Right lung (tissue), 10 donors: ENCODE data around the gene DNAJC27. TPM values are rescaled to one million over a fixed set of nuclear protein-coding genes. Genes with fewer than 3 reads are reported as not detected.
"Not testable (repeated sequence)": the region's sequence is repeated elsewhere in the genome, so short reads cannot be mapped to it uniquely, and the experiment has no call there.

Experiments
- DNase-seq, 2 donors: peaks; one replicate each; pipeline ENCODE4 v3.0.0-alpha.2; 2013
- long read RNA-seq, 8 donors: transcript quantifications; one replicate each; lab custom pipeline, GENCODE V29; 2026
- polyA plus RNA-seq, 5 donors: library from polyadenylated mRNA; unstranded; fragments of 120-200 nt; gene quantifications; one replicate each; pipeline versions ENCODE4 v1.2.1 to v1.2.3, GENCODE V29; 2013; ENCODE audit warnings: inconsistent platforms in 1 of 5, low replicate concordance in 1 of 5; ENCODE audit not compliant: insufficient read length in 5 of 5, insufficient read depth in 1 of 5

Gene DNAJC27
- polyA plus RNA-seq: 10 to 100 TPM in 4 of 5 donors, 1 to 10 TPM in 1; 8.4 to 12.0 (median 11.0) TPM
- long read RNA-seq, donor 1: 0 reads
- long read RNA-seq, donor 2, full-length matches to known transcripts: 1 of 1 reads
- long read RNA-seq, donor 2, partial matches to known transcripts: 0 of 1 reads
- long read RNA-seq, donor 2, other reads (novel, unspliced or antisense): 0 of 1 reads
- long read RNA-seq, donor 3: 0 reads
- long read RNA-seq, donor 4, partial matches to known transcripts: 0 of 6 reads
- long read RNA-seq, donor 4, other reads (novel, unspliced or antisense): 5 of 6 reads
- long read RNA-seq, donor 5, full-length matches to known transcripts: 1 of 1 reads
- long read RNA-seq, donor 5, partial matches to known transcripts: 0 of 1 reads
- long read RNA-seq, donor 5, other reads (novel, unspliced or antisense): 0 of 1 reads
- long read RNA-seq, donor 6, full-length matches to known transcripts: 1 of 1 reads
- long read RNA-seq, donor 6, partial matches to known transcripts: 0 of 1 reads
- long read RNA-seq, donor 6, other reads (novel, unspliced or antisense): 0 of 1 reads
- long read RNA-seq, donor 7, full-length matches to known transcripts: 1 of 1 reads
- long read RNA-seq, donor 7, partial matches to known transcripts: 0 of 1 reads
- long read RNA-seq, donor 7, other reads (novel, unspliced or antisense): 0 of 1 reads
- long read RNA-seq, donor 8, full-length matches to known transcripts: 2 of 2 reads
- long read RNA-seq, donor 8, partial matches to known transcripts: 0 of 2 reads
- long read RNA-seq, donor 8, other reads (novel, unspliced or antisense): 0 of 2 reads

- peak; percentile 99 to 100 for DNase-seq
Measured at GRCh38 chr2:24971536-24972314, at the start of gene DNAJC27. Gene DNAJC27, minus strand, starts transcription at chr2:24971955. Its CDS starts 51 bp downstream, at chr2:24971904.

- no peak for DNase-seq
Measured at GRCh38 chr2:25018681-25019080, 46.9 kb upstream of the DNAJC27 start.

DNA sequence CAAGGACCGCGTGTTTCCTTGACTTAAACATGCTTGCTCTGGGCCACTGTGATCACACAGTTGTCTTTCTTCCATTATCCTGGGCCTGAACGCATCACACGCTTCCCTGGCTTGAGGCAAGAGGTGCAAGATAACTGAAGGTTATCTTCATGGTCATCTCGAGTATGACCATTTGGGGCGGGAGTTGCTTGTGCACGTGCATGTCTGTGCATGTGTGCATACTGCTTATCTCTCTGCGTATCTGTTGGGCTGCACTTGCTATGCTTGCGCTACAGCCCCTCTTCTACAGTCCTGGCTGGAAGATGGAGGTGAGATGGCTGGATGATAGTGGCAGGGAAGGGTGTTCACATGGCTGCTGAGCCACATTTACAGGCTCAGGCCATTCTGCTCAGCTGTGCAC, 42.9 kb upstream of the DNAJC27 start:
- no peak for DNase-seq

GRCh38 chr2:25011342-25011741, 39.6 kb upstream of the DNAJC27 start:
- not testable (repeated sequence) for DNase-seq

GRCh38 chr2:25009954-25010353, 38.2 kb upstream of the DNAJC27 start:
- DNase-seq: no peak

DNA sequence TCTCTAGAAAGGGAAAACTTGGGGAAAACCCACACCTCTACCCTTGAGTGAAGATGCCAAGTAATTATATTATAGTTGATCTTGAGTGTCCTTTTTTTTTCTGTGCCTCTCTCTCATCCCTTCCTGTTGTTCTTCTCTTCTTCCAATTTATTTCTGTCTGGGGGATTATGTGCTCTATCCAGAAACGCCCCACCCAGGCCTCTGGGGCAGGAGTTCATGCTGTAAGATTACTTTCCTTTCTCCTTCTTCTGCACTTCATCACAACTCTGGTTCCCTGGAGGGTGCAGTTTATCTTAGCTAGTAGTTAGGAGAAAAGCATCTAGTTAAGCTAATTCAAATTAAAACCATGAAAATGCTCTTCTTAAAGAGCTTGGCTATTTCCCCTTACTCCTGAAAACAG, 30.3 kb upstream of the DNAJC27 start:
- DNase-seq: no peak

DNA sequence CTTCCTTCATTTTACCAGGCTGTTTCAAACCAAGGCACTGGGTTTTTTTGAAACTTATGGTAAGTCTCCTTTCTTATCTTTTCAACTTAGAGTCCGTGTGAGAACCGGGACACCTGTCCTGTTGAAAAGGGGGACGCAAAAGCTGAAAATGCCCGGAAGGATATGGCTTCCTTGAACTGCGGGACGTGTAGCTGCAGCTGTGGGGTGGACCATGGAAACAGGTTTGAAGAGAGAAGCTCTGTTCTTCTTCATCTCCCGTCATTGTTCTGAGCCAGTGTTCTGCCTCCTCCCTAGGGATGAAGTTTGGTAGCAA, 29.5 kb upstream of the DNAJC27 start:
- DNase-seq: no peak

DNA sequence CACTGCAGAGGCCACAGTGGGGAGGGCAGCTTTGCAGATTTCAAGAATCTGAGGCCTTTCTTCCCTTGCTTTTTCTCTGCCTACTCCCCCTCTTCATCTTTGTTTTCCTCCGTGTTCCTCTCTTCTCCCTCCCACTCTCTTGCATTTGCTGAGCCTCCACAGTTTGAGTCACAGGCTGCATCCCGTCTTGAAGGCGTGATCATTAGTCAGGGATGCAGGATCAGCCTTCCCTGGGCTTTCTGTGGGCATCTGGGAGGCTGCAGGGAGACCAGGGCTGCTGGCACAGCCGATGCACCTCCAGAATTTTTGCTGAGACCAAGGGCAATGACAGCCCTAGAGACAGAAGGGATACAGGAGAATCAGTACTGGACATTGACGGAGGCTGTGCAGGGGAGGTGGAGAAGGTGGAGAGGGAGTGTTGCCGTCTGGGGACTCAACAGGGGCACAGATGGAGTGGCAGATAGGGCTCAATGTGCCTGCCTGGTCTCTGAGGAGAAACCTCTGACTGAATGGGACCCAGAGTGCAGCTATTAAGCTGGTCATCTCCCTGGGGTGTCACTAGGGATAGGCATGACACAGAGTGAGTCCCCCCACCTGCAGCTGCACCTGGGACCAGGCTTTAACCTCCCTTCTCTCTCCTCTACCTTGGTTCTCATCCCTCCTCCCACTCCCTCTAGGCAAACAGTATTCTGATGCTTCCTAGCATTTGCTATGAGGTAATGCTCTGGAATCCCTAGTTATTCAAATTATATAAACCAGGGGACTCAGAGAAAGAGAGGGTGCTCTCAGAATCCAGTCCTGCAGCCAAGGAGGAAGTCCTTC, 29.0 kb upstream of the DNAJC27 start:
- DNase-seq: no peak

- DNase-seq: no peak
Measured at GRCh38 chr2:25000036-25000435, 28.3 kb upstream of the DNAJC27 start.

DNA sequence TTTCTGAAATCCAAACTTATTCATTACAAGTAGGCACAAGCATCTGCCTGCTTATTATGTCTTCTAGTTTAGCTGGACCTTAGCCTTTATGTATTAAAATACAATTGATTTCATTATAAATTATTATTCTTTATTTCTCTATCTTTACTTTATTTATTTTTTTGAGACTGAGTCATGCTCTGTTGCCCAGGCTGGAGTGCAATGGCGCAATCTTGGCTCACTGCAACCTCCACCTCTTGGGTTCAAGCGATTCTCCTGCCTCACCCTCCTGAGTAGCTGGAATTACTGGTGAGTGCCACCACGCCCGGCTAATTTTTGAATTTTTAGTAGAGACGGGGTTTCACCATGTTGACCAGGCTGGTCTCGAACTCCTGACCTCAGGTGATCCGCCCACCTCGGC, 27.3 kb upstream of the DNAJC27 start:
- not testable (repeated sequence) for DNase-seq

- no peak for DNase-seq
Measured at GRCh38 chr2:24994146-24994724, 22.5 kb upstream of the DNAJC27 start.

DNA sequence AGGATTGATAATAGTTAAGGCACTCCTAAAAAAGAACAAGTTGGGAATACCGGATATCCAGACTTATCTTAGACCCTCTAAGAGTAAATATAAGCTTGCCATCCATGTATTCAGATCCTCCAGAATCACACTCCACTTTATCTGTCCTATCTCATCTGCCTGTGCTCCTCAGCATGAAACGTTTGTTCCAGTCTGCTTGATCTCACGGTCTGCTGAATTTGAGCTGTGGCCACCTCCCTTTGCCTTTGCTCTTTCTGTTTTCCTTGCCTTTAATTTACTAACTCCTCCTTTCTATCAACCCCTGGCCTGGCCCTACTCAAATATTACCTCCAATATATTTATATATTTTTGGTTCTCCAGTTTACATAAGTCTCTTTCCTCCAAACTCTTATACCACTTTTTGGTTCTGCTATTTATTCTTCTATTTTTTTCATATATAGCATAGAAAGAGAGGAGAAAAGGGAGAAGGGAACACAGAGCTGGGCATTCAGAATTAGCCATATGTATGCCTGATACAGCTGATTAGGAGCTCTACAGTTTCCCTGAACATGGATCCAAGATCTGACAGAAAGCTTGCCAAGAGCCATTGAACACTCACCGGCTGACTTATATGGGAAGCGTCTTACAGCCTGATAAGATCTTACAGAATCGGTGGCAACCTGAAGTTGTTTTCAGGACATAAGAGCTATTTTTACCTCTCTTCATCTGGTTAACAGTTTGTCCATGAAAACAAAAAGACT, 21.8 kb upstream of the DNAJC27 start:
- no peak for DNase-seq

DNA sequence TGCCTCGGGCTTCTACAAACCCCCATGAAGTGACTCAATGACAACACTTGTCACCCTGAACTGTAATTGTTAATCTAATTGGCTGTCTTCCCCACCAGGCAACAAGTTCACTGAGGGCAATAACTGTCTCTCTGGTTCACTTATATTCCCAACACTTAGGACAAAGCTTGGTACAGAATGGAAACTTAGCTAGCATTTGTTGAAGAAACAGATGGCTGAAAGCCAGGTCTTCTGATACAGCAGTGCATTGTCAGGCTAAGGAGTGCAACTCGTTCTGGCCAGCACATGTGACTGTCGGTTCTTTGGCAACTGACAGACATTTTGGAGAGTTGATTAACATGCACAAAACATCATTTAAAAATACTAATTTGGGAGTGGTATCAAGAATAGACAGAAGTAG, 14.6 kb upstream of the DNAJC27 start:
- peak; percentile 66 to 73 for DNase-seq

GRCh38 chr2:24985511-24985910, 13.8 kb upstream of the DNAJC27 start:
- no peak for DNase-seq

DNA sequence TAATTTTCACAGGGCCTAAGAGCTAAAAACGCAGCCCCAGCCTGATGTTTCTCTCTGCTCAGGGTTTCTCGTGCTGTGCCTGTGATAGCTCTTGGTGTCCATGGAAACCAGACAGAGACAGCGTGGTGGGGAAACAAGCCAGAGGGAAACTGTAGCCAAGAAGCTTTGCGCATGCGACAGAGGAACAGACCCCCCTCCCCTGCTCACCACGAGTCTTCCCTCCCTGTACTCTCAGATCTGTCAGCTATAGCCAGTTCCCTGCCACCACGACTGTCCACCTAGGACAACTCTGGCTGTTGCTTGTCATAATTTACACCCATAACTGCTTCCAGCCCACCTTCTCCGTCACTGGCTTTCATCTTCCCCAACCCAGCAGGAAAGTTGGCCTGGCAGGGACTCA, 13.2 kb upstream of the DNAJC27 start:
- peak; percentile 90 to 93 for DNase-seq

- no peak for DNase-seq
Measured at GRCh38 chr2:24981411-24982136, 9.8 kb upstream of the DNAJC27 start.

DNA sequence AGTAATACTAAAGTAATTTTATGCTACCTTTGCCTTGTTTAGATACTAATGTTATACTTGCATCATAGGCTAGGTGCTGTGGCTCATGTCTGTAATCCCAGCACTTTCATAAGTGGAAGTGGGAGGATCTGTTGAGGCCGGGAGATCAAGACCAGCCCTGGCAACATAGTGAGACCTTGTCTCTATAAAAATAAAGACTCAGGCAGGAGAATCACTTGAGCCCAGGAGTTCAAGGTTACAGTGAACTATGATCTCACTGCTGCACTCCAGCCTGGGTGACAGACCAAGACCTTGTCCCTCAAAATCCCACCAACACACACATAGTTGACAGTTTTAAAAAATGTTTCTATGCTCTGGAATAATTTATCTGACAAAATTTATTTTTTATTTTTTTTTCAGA, 6.9 kb upstream of the DNAJC27 start:
- DNase-seq: no peak

DNA sequence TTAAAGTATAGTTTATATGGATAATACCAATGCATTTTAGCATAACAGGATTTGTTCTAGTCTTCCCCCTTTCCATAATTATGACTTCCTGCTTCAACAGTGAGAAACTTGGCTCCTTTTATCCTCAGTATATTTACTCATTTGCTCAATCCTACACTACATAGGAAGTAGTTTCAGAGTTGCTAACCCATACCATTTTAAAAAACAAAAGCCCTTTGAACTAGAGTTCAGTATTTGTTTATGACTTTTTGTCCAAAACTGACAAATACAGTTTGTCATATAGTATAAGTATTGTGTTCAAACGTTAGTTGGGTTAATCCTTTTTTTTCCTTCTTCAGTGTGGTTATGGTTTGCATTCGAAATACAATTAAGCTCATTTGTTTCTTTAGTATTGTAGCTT, 5.9 kb upstream of the DNAJC27 start:
- no peak for DNase-seq

- DNase-seq: no peak
Measured at GRCh38 chr2:24973812-24974211, 2.1 kb upstream of the DNAJC27 start.
